Prostate gland (tissue), 2 donors: ENCODE data around the gene F12. TPM values are rescaled to one million over a fixed set of nuclear protein-coding genes. Genes with fewer than 3 reads are reported as not detected.

Source experiments
- DNase-seq: peaks from one replicate; pipeline ENCODE4 v3.0.0-alpha.2; 2019; ENCODE audit warnings: low spot score
- H3K27ac ChIP-seq, 2 donors: fragments of 200-600 bp; sonication (generic); 2 replicates each; pipeline ENCODE4 v1.5.1; 2017 to 2019
- H3K27me3 ChIP-seq: fragments of 200-600 bp; sonication (generic); replicated peaks from 2 replicates; pipeline ENCODE4 v1.5.1; 2019; ENCODE audit not compliant: insufficient read depth
- H3K36me3 ChIP-seq, 2 donors: fragments of 200-600 bp; sonication (generic); 1 replicate in 1 of 2; 2 replicates in 1 of 2; pipeline versions ENCODE4 v1.5.1 to v1.8.1; 2017 to 2019
- H3K4me1 ChIP-seq: fragments of 200-600 bp; sonication (generic); replicated peaks from 2 replicates; pipeline ENCODE4 v1.5.1; 2019
- H3K4me3 ChIP-seq, 2 donors: fragments of 200-600 bp; sonication (generic); 2 replicates each; pipeline ENCODE4 v1.5.1; 2017 to 2019
- H3K9me3 ChIP-seq: fragments of 200-600 bp; sonication (generic); 2 replicates; pipeline ENCODE4 v1.5.1; 2017
- CTCF ChIP-seq, 4 experiments: fragments of 200-600 bp in 2 of 4; fragments of 450-650 bp in 2 of 4; sonication (generic) in 2 of 4; IDR thresholded peaks; 1 replicate in 3 of 4; 2 replicates in 1 of 4; pipeline ENCODE4 v1.5.1; 2016 to 2019; ENCODE audit warnings: antibody characterized with exemption in 4 of 4, mild to moderate bottlenecking in 2 of 4, moderate library complexity in 2 of 4
- POLR2A ChIP-seq: fragments of 450-650 bp; IDR thresholded peaks from one replicate; pipeline ENCODE4 v1.6.1; 2016; ENCODE audit warnings: antibody characterized with exemption, mild to moderate bottlenecking
- POLR2AphosphoS5 ChIP-seq: sonication (generic); formaldehyde crosslinking; IDR thresholded peaks from one replicate; pipeline ENCODE4 v1.6.1; 2017; ENCODE audit warnings: antibody characterized with exemption
- WGBS: methylation state at CpG from one replicate; pipeline ENCODE4 v1.1.5; 2018; 5-methylcytosine and 5-hydroxymethylcytosine counted together
- intact Hi-C: fragments of 100-400 bp; cut with DNase I; formaldehyde crosslinking; loops from one replicate; pipeline ENCODE4 v1.14.2; 2022
- total RNA-seq, 2 donors: library from RNA; depleted of rRNA; stranded (reverse); fragments of >200 nt; gene quantifications; one replicate each; pipeline ENCODE4 v1.1.0, GENCODE V29; 2016

Gene F12
- total RNA-seq, 2 donors from 2014 or later, result 0.74 to 2.6 TPM

- Histone ChIP-seq H3K36me3 (peaks cover 0 to 2% of the 10 kb centered on the region in 2 donors), H3K4me1 (peaks cover 3% of the 10 kb centered on the region), H3K4me3 (peak overlapping the region; percentile 89 to 90), H3K9me3 (no peaks in the 10 kb centered on the region), H3K27me3 (no peaks in the 10 kb centered on the region), H3K27ac (peak overlapping the region; percentile 84)
- peak; percentile 29 for DNase-seq
- WGBS, result 12% methylated on average over 11 of the region's 11 CpGs
- TF ChIP-seq POLR2AphosphoS5, result no peak
- no peak for TF ChIP-seq POLR2A
- no peak for TF ChIP-seq CTCF (IDR thresholded peaks at IDR 0.05)
- intact Hi-C loops, result no loop called here
These were observed 18.0 kb upstream of the F12 start for GRCh38 chr5:177427211-177427822.

GRCh38 chr5:177426566-177427210 is 17.3 kb upstream of the F12 start, which contains the start of gene GRK6:
Gene GRK6, plus strand, starts transcription at chr5:177426676. Its CDS starts 170 bp downstream, at chr5:177426846.
- Histone ChIP-seq H3K9me3 (no peaks in the 10 kb centered on the region), H3K36me3 (no peaks in the 10 kb centered on the region), H3K27me3 (no peaks in the 10 kb centered on the region), H3K27ac (peak within 1 kb of the TSS; percentile 92 to 94), H3K4me3 (peak within 1 kb of the TSS; percentile 89 to 90), H3K4me1 (peaks cover 3% of the 10 kb centered on the region)
- under 1% methylated on average over 79 of the region's 82 CpGs for WGBS
- intact Hi-C loops, result no loop called here
- TF ChIP-seq POLR2A, result no peak
- no peak for TF ChIP-seq CTCF (IDR thresholded peaks at IDR 0.05)
- no peak for TF ChIP-seq POLR2AphosphoS5
- peak; percentile 21 for DNase-seq

GRCh38 chr5:177425801-177426565 is 16.6 kb upstream of the F12 start:
- Histone ChIP-seq H3K4me3 (peak overlapping the region; percentile 31 to 56), H3K9me3 (no peaks in the 10 kb centered on the region), H3K36me3 (no peaks in the 10 kb centered on the region), H3K4me1 (peaks cover 3% of the 10 kb centered on the region), H3K27me3 (no peaks in the 10 kb centered on the region), H3K27ac (peak overlapping the region; percentile 92 to 94)
- intact Hi-C loops, result no loop called here
- peak; percentile 85 for TF ChIP-seq POLR2A
- TF ChIP-seq POLR2AphosphoS5, result peak; percentile 89
- peak in 1 of 4 experiments; percentile 1 for TF ChIP-seq CTCF (IDR thresholded peaks at IDR 0.05)
- WGBS, result under 1% methylated on average over 52 of the region's 52 CpGs
- DNase-seq, result peak; percentile 100

- 41% methylated on average over 13 of the region's 13 CpGs for WGBS
- Histone ChIP-seq H3K27me3 (no peaks in the 10 kb centered on the region), H3K4me1 (peaks cover 3% of the 10 kb centered on the region), H3K27ac (peak overlapping the region; percentile 92 to 94), H3K4me3 (peak overlapping the region; percentile 31 to 56), H3K9me3 (no peaks in the 10 kb centered on the region), H3K36me3 (no peaks in the 10 kb centered on the region)
- no peak for TF ChIP-seq CTCF (IDR thresholded peaks at IDR 0.05)
- TF ChIP-seq POLR2AphosphoS5, result no peak
- TF ChIP-seq POLR2A, result no peak
- DNase-seq, result peak; percentile 31
- intact Hi-C loops, result no loop called here
These were observed 15.9 kb upstream of the F12 start for GRCh38 chr5:177425196-177425800.
